Activated naive CD4-positive, alpha-beta T cell treated with anti-CD3 and anti-CD28 coated beads, Interleukin-2, amount 50 U/mL, for 72 hours (primary cell): ENCODE results near the gene TFCP2L1. TPM values are rescaled to one million over a fixed set of nuclear protein-coding genes. Genes with fewer than 3 reads are reported as not detected.

Source experiments
- ATAC-seq, 2 donors: fragments of 150-1000 bp; cut with Tn5 transposase; 2 replicates each; pipeline ENCODE4 v1.10.0; 2021; ENCODE audit warnings: mild to moderate bottlenecking in 2 of 2, moderate library complexity in 2 of 2
- DNase-seq, 2 donors: peaks; one replicate each; pipeline ENCODE4 v3.0.0; 2021 to 2022; ENCODE audit warnings: low spot score in 2 of 2
- H3K27ac Mint-ChIP-seq, 2 donors: one replicate each; pipeline ENCODE4 v1.8.0; 2022; ENCODE audit warnings: mild to moderate bottlenecking in 2 of 2, mixed read lengths in 2 of 2
- H3K36me3 Mint-ChIP-seq, 2 donors: one replicate each; pipeline ENCODE4 v1.8.0; 2022; ENCODE audit warnings: mixed read lengths in 2 of 2
- H3K9me3 Mint-ChIP-seq, 2 donors: one replicate each; pipeline ENCODE4 v1.8.0; 2022; ENCODE audit warnings: mixed read lengths in 2 of 2
- total RNA-seq, 2 donors: library from RNA; stranded (reverse); gene quantifications; one replicate each; pipeline ENCODE4 v1.2.3, GENCODE V29; 2022

The TFCP2L1 gene
- total RNA-seq, 2 donors from 2014 or later = 0.06 TPM; not detected in 1

DNA sequence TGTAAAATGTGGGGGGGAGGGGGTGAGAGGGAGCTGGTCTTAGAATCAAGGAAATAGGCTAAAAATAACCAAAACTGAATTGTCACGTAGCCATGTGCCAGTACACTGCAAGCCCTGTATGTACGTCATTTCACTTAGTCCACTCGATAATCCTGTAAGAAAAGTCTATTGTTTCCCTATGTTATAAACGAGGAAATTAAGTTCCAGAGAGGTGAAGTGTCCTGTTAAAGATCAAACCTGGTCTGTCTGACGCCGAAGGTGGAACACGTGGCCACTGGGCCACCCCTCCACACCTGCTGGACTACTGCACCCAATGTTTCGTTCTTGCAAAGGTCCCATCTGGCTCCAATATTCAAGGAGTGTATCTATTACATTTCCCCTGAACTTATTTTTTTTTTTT, 29.6 kb downstream of the TFCP2L1 start:
- Mint-ChIP-seq H3K9me3 (no peaks in the 10 kb centered on the region), H3K36me3 (no peaks in the 10 kb centered on the region), H3K27ac (no peak overlapping the region)
- DNase-seq (no peak), ATAC-seq (no peak)

DNA sequence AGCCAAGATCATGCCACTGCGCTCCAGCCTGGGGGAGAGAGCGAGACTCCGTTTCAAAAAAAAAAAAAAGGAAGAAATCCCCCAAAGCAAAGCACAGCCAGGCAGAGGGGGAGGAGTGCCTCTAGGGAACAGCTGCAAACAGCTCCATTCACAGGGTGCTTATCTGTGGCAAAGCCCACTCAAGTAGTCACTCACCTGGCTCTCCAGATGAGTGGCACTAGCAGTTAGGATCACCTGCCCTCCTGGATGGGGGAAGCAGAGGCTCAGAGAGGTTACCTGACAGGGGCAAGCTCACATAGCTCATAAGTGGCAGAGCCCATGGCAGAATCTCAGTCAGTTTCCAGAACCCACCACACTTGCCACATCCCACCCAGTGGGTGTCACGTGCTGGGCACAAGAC, 30.3 kb downstream of the TFCP2L1 start:
- Mint-ChIP-seq H3K36me3 (no peaks in the 10 kb centered on the region), H3K9me3 (no peaks in the 10 kb centered on the region), H3K27ac (no peak overlapping the region)
- DNase-seq (no peak), ATAC-seq (no peak)

GRCh38 chr2:121253674-121254240, 31.2 kb downstream of the TFCP2L1 start:
- Mint-ChIP-seq H3K36me3 (no peaks in the 10 kb centered on the region), H3K27ac (no peak overlapping the region), H3K9me3 (no peaks in the 10 kb centered on the region)
- ATAC-seq (no peak), DNase-seq (peak in 1 of 2 donors; percentile 25)

DNA sequence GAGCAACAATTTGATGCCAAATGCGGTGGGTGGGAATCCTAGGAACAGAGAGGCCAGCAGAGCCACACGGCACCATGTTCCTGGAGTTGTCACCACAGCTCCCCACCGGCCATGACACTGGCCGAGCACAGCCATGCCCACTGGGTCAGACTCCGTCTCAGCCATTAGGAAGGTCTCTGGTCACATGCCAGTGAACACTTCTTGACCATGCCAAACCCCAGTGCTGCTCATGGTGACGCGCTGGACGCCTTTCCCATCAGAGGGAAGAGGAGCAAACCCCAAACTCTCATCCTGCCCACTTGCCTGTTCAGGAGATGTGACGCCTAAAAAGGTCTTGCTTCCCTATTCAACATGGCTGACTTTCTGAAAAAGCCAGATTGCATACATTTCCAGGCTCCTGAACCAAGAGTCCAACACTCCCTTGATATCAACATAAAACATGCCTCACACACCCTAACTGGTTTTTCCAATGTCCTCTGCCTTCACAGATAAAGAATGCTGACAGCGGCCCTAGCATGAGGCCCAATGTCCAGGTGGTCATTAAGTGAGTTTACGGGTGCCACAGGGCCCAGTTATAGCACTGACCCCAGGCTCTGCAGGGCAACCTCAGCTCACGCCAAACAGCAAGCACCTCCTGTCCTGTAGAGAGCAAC, 31.9 kb downstream of the TFCP2L1 start:
- H3K27ac Mint-ChIP-seq = no peak overlapping the region
- no peaks in the 10 kb centered on the region for H3K9me3 Mint-ChIP-seq
- ATAC-seq (no peak), DNase-seq (peak in 1 of 2 donors; percentile 4)
- H3K36me3 Mint-ChIP-seq = no peaks in the 10 kb centered on the region

DNA sequence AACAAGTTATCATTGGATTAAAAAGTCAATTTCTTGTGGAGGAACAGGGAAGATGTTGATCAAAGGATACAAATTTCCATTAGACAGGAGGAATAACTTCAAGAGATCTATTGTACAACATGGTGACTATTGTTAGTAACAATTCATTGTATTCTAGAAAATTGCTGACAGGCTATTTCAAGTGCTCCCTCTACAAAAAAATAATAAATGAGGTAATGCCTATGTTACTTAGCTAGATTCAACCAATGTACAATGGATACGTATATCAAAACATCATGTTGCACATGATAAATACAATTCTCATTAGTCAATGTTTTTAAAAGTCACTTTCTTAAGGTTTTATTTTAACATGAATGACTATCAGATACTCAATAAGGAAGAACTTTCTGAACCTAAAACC, 33.5 kb downstream of the TFCP2L1 start:
- Mint-ChIP-seq H3K27ac (no peak overlapping the region), H3K9me3 (no peaks in the 10 kb centered on the region), H3K36me3 (no peaks in the 10 kb centered on the region)
- DNase-seq (no peak), ATAC-seq (no peak)

- H3K36me3 Mint-ChIP-seq = no peaks in the 10 kb centered on the region
- no peak for ATAC-seq
- no peak overlapping the region for H3K27ac Mint-ChIP-seq
- no peak for DNase-seq
- no peaks in the 10 kb centered on the region for H3K9me3 Mint-ChIP-seq
Measured at GRCh38 chr2:121248766-121249343, 36.1 kb downstream of the TFCP2L1 start.

DNA sequence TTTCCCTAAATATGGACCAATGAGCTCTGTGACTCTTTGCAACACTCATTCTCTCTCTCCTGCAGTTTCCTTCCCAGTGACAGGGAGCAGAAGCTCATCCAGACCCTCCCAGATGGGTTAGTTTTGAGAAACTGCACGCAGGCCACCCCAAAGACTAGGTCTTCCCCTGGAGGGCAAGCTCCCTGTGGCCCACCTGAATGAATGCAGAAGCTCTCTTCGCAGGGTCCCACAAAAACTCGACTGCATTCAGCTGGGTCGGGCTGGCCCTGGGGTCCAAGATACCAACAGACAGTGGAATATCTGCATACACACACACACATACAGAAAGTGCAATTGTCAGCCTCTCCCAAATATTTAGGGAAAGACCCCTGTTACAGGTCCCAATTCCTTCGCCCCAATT, 37.0 kb downstream of the TFCP2L1 start:
- Mint-ChIP-seq H3K36me3 (no peaks in the 10 kb centered on the region), H3K9me3 (no peaks in the 10 kb centered on the region), H3K27ac (no peak overlapping the region)
- ATAC-seq (no peak), DNase-seq (no peak)

GRCh38 chr2:121247534-121247933, 37.5 kb downstream of the TFCP2L1 start:
- DNase-seq (no peak), ATAC-seq (no peak)
- Mint-ChIP-seq H3K9me3 (no peaks in the 10 kb centered on the region), H3K36me3 (no peaks in the 10 kb centered on the region), H3K27ac (no peak overlapping the region)

DNA sequence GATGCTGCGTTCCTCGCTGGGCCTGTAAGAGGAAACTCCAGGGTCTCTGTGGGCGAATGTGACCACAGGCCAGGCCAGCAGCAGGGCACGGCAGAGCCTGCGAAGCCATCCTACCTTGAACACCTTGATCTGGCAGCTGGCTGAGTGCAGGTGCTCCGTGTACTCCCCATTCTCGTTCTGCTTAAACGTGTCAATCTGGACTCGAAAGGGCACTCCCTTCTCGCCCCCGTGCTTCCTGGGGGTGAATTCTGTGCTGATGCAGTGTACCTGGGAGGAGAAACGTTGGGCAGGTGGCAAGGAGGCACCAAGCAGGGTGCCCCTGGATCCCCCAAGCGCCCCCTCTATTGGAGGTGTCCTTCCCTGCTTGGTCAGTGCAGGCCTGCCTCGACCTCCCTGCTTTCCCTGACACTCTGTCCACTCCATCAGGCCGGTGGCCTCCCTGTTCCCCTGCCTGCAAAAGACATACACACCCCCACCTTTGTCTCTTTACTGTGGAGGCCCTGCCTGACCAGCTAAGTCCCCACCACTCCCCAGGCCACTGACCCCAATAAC, 38.2 kb downstream of the TFCP2L1 start:
- Mint-ChIP-seq H3K36me3 (no peaks in the 10 kb centered on the region), H3K9me3 (no peaks in the 10 kb centered on the region), H3K27ac (no peak overlapping the region)
- no peak for DNase-seq
- ATAC-seq = no peak

DNA sequence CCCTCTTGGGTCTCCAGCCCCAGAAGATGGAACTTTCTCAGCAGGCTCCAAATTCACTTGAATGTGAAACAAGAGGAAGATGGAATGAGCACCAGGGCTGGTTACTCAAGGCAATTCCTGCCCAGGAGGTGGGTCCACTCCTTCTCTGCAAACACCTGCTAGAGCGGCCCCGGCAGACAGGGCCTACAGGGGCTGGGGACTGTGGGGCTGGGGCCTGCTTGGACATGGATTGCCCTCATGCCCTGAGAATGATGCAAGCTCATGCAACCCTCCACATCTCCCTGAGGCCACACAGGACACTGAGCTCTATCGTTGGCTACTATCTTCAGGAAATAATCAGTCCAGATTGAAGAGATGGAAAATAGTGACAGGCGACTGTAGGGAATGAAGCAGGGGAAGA, 39.1 kb downstream of the TFCP2L1 start:
- no peak overlapping the region for H3K27ac Mint-ChIP-seq
- DNase-seq = no peak

GRCh38 chr2:121245120-121245820, 39.7 kb downstream of the TFCP2L1 start:
- no peak for ATAC-seq

More for the DNA sequence above, 39.1 kb downstream of the TFCP2L1 start:
- Mint-ChIP-seq H3K9me3 (no peaks in the 10 kb centered on the region), H3K36me3 (no peaks in the 10 kb centered on the region)
- ATAC-seq = no peak

DNA sequence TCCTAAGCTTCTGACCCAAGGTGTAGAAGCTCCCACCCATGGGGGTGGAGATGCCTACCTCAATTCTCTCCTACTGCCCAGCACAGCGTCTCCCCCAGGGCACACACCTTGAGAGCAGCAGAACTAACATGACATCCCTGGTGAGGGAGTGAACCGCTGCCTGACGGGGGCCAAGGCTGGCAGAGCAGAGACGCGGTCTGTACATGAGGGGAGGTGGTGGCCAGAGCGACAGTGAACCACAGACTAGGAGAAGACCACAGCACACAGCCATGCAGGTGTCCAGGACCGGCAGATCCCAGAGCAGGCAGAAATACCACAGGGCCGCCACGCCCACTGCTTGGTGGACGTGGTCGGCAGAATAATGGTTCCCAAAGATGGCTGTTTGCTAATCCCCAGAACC, 40.4 kb downstream of the TFCP2L1 start:
- H3K36me3 Mint-ChIP-seq = no peaks in the 10 kb centered on the region
- no peak for ATAC-seq
- H3K27ac Mint-ChIP-seq = no peak overlapping the region
- no peak for DNase-seq
- no peaks in the 10 kb centered on the region for H3K9me3 Mint-ChIP-seq

More at GRCh38 chr2:121245120-121245820, 39.7 kb downstream of the TFCP2L1 start:
- Mint-ChIP-seq H3K9me3 (no peaks in the 10 kb centered on the region), H3K27ac (no peak overlapping the region), H3K36me3 (no peaks in the 10 kb centered on the region)
- no peak for DNase-seq

- no peak overlapping the region for H3K27ac Mint-ChIP-seq
- no peaks in the 10 kb centered on the region for H3K9me3 Mint-ChIP-seq
- no peak for ATAC-seq
- H3K36me3 Mint-ChIP-seq = no peaks in the 10 kb centered on the region
- no peak for DNase-seq
Measured at GRCh38 chr2:121243821-121244460, 41.1 kb downstream of the TFCP2L1 start.

GRCh38 chr2:121242976-121243375, 42.0 kb downstream of the TFCP2L1 start:
- Mint-ChIP-seq H3K9me3 (no peaks in the 10 kb centered on the region), H3K27ac (no peak overlapping the region), H3K36me3 (no peaks in the 10 kb centered on the region)
- no peak for DNase-seq
- ATAC-seq = no peak

DNA sequence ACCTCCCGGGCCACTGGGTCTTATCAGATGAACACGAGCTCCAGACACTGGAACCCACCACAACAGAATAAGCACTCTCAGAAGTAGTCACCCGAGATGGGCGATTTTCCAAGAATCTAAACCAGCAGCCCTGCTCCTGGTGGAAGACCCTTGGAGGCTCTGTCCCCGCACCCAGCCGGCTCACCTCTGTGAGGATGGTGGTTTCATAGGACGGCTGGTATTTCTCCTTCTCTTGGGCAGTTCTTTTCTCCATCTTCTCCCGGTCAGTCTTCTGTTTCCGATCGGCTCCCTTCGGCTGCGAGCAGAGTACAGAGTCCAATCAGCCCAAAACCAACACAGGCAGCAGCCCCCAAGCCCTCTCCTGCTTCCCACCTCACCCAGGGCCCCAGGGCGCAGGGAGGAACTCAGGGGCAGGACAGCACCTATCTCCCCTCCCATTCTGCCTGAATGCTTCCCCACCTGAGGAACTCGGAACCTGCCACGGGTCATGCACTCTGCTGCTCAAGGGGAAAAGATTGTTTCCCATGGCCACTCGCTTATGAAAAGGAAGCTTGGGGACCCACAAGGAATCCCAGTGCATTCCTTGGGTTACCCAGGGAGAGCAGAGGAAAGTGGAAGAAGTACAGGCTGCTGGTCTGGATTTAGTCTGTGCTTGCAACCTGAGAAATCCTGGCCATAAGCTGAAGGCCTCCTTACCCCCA, 42.7 kb downstream of the TFCP2L1 start:
- ATAC-seq (no peak), DNase-seq (no peak)
- H3K36me3 Mint-ChIP-seq = no peaks in the 10 kb centered on the region
- H3K27ac Mint-ChIP-seq = no peak overlapping the region
- no peaks in the 10 kb centered on the region for H3K9me3 Mint-ChIP-seq

DNA sequence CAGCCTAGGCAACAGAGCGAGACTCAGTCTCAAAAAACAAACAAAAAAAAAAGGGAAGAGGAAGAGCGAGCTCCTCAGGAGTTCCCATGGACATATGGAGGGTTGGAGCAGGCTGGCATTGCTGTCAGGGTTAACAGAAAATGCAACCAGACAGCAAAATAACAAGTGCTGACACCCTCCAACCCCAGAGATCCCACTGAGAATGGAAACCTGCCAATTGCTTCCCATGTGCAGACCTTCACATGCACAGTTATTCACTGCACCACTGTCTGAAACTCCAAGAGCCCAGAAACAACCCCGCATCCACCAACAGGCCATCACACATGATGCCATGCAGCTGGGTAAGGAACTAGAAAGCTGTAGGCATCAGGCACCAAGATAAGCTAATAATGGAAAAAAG, 43.5 kb downstream of the TFCP2L1 start:
- Mint-ChIP-seq H3K36me3 (no peaks in the 10 kb centered on the region), H3K27ac (no peak overlapping the region), H3K9me3 (no peaks in the 10 kb centered on the region)
- no peak for ATAC-seq
- no peak for DNase-seq
